ENCODE results near the gene PTPN23.

- no peak for TF ChIP-seq GATA2 (IDR thresholded peaks at IDR 0.05; ENCODE audit: low read depth, low read length)
- no peak for TF ChIP-seq GATA3 (IDR thresholded peaks at IDR 0.05; ENCODE audit: low read depth, low read length)
Measured at GRCh38 chr3:47420044-47420430, 39.2 kb downstream of the PTPN23 start.
